ENCODE data around the gene ATXN1L.

DNA sequence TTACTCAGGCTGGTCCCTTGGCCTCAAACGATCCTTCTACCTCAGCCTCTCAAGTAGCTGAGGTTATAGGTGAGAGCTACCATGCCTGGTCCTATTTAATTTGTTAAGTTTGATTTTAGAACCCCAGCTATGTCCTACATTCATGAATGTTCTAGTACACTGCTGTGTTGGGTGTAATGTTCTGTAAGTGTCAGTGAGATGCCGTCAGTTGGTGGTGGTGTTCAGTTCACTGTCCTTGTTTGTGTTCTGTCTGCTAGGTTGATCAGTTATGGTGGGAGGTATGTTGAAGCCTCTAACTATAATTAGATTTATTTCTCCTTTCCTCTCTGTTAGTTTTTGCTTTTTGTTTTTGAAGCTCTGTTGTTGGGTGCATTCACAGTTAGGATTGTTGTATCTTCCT, 57.8 kb downstream of the ATXN1L start:
- TF ChIP-seq, protein P1, sequence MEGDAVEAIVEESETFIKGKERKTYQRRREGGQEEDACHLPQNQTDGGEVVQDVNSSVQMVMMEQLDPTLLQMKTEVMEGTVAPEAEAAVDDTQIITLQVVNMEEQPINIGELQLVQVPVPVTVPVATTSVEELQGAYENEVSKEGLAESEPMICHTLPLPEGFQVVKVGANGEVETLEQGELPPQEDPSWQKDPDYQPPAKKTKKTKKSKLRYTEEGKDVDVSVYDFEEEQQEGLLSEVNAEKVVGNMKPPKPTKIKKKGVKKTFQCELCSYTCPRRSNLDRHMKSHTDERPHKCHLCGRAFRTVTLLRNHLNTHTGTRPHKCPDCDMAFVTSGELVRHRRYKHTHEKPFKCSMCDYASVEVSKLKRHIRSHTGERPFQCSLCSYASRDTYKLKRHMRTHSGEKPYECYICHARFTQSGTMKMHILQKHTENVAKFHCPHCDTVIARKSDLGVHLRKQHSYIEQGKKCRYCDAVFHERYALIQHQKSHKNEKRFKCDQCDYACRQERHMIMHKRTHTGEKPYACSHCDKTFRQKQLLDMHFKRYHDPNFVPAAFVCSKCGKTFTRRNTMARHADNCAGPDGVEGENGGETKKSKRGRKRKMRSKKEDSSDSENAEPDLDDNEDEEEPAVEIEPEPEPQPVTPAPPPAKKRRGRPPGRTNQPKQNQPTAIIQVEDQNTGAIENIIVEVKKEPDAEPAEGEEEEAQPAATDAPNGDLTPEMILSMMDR (IDR thresholded peaks at IDR 0.05), result no peak
- TF ChIP-seq POLR2A (IDR thresholded peaks at IDR 0.05), result no peak
